Stimulated activated CD8-positive, alpha-beta memory T cell treated with anti-CD3 and anti-CD28 coated beads, Interleukin-15, amount 100 ng/mL, for 1 hour (primary cell): Measurements from ENCODE around the gene TALDO1.

Experiments
- DNase-seq: peaks from one replicate; pipeline ENCODE4 v3.0.0-alpha.2; 2020; ENCODE audit warnings: low read depth

Gene TALDO1

DNA sequence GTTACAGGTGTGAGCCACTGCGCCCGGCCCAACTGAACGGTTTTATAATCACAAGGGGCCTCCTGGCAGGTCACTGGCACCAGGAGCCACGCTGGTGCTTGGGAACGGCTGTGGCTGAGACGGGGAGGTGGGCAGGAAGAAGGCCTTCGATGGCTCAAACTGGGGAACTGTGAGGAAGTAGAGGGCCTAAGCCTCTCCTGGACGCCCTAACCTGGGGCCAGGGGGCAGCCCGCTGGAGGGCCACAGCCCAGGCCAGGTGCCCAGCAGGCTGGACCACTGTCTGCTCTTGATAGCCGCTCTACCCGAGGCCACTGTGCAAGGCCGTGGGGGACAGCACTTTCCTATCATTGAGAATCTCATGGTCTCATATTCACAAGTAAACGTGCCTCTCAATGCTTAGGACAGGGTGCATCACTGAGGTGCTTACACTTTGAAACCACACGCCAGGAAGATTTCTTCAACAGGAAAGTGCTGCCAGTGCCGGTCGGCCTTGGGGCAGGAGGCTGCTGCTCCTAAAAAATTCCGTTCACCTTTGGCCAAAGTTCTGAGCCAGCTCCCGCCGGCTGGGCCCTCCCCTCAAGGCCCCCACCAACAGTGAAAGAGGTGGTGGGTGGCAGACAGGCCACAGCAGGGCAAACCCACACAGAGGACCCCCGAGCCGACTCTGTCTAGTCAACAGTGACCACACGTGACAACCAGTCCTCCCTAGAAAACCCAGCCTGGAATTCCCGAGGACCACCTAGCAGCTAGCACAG lies 22.8 kb downstream of the TALDO1 start:
- no peak for DNase-seq

DNA sequence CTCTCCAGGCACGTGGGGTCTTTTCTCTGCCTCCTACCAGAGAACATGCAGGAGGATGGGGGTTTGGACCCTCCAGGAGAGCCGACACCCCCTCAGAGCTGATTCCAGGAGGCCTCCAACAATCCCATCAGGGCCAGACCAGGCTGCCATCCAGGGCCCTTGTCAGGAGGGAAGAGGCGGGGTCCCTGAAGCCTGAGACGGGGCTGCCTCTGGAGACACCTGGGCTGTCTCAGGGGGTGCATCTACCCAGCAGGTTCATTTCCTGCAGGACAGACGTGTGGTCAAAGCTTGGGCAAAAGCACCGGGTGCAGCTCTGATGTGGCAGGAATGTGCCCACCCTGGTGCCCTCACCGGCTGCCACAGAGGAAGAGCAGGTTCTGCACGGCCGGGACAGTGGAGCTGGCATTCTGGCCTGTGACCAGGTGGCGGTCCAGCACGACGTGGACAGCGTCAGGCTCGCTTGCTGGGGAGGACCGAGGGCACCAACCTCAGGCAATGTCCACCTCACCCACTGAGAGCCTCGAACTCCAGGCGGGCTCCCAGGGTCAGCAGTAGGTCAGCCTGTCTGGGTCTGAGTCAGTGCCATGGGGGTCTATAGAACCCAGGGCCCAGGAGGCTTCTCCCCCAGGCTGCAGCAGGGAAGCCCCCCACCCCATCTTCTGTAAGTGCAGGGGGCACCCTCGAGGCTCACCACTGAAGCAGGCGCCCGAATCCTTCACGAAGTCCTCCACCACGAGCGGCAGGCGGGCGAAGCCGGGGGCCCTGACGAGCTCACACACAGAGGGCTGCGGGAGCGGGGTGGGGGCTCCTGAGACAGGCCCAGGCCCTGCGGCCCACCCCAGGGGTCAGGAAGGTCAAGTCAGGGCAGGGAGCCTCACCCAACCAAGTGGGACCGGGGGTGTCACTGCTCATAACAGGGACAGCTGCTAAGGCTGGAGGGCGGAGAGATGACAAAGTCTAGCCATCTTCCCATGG lies 23.7 kb downstream of the TALDO1 start:
- DNase-seq: no peak

DNA sequence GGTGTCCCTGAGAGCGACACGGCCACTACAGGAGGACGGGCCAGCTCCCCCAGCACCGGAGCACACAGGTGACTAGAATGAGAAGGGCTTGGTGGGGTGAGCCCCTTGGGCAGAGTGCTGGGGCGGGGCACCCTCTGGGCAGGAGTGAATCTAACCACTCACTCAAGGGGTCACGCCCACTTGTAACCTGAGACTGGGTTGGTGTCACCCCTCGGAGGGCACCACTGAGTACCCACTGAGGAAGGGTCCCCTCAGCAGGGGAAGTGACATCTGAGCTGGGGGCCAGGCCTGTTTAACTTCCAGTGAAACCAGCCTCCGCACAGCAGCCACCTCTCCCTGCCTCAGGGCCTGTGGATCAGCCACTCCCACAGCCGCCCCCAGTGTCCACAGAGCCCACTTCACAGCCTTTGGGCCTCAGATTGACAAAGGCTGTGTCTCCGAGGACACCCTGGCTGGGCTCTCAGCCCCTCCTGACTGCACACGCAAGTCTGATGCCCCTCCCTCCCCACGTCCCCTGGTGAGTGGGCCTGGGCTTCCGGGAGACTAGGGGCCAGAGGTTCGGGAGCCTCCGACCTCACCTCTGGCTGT lies 24.4 kb downstream of the TALDO1 start:
- no peak for DNase-seq

DNA sequence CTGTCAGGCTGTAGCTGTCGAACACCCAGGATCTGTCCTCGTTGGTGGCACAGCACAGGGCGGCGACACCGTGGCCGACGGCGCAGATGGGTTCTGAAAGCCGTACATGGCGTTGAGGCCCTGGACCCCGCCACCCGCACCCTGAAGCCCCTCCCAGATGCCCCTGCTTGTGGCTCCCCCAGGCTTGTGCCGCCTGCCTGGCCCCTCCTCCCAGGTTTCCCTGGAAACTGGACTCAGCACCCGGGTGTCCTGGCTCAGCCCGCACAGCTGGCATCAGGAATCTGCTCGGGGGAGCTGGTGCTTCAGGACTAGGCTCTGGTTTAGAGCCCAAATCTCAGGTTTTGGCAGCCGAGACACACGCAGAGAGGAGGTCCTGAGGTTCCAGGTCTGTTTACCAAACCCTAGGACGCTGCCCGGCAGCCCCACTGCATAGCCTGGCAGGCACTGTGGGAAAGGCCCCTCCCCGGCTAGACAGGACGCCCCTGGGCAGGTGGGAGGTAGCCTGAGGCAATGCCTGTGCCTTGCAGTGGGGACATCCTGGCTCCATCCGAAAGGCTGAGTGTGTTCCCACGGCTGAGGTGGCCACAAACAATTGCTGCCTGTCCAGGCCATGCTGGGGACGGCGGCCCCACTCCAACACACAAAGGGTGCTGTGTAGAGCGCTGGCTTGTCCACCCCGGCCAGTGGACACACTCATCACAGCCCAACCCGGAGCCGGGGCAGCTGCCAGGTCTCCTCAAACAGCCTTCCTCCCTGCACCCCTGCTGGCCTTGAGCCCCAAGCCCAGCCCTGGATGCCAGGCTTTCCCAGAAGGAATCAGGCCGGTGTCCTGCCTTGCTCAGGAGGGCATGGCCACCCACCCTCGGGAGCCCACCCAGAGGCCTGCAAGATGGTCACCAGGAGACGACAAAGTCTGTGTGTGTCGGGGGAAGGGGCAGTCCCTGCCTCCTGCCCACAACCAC lies 25.4 kb downstream of the TALDO1 start:
- no peak for DNase-seq

DNA sequence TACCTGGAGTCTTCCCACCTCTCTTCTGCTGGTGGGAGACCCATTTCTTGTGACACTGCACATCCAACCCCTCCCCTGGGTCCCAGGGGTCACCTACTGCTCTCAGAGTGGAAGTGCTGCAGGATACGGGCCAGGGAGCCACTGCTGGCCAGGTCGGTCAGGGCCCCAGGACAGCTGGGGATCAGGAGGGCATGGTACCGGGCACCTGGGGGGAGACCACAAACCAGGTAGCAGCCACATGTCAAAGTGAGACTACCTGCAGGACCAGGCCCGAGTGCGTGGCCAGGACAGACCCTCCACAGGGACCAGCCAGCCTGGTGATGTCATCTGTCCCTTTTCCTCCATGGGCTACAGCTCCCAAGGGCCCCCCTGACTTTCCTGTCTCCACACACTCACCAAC lies 26.2 kb downstream of the TALDO1 start:
- no peak for DNase-seq

DNA sequence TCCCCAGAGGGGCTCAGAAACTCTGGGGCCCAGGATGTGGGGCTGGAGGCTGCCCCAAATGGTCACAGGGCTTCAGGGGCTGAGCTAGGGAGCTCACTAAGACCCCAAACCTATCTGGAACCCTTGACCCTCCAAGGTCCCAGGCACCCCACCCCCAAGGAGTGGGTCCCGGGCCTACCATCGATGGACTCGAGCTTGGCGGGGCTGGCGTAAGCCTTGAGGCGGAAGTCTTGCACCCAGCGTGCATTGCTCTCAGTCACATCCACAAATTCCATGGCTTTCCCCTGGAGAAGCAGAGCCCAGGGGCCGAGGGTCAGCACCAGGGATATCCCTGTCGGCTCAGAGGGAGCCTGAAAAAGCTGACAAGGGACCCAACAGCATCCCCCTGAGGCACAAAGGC lies 26.6 kb downstream of the TALDO1 start:
- no peak for DNase-seq

DNA sequence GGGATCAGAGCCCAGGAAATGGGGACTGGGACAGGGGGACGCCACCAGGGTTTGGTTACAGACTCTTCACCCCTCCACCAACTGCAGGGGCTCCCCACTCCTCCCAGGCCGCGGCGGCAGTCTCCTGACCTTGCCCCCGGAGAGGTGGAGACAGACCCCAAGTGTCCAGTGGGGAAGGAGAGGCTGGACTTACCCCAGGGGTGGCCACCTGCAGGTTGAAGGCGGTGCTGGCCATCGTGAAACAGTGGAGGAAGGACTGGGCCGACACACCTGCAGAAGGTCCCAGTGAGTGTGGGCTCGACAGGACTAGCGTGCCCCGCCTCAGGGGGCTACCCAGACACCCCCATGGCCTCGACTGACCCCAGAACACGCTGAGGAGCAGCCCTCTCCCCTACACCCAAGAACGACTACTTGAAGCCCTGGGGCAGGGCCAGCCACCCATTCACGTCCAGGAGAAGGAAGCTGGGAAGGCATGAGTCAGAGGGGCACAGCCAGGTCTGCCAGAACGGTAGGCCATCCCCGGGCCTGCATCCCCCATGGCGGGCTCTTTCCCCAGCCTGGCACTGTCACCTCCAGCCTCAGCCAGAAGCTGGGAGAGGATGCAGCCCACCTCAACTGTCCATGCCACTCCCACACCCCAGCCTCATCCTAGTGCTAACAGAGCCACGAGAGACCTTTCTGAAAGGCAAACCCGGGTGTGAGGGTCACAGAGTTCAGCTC lies 27.8 kb downstream of the TALDO1 start:
- DNase-seq: no peak

DNA sequence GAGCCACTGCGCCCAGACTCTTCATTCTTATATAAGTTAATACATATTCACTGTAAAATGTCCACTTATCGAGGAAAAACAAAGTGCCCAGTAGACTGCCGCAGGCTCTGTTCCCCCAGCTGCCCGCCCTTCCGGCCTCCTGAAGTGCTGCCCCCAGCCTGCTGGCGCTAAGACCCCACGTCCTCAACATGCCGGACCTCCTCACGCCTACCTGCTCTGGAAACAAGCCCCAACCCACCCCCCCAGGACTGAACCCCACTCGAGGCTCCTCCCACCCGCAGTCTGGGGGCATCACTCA lies 28.9 kb downstream of the TALDO1 start:
- DNase-seq: no peak

DNA sequence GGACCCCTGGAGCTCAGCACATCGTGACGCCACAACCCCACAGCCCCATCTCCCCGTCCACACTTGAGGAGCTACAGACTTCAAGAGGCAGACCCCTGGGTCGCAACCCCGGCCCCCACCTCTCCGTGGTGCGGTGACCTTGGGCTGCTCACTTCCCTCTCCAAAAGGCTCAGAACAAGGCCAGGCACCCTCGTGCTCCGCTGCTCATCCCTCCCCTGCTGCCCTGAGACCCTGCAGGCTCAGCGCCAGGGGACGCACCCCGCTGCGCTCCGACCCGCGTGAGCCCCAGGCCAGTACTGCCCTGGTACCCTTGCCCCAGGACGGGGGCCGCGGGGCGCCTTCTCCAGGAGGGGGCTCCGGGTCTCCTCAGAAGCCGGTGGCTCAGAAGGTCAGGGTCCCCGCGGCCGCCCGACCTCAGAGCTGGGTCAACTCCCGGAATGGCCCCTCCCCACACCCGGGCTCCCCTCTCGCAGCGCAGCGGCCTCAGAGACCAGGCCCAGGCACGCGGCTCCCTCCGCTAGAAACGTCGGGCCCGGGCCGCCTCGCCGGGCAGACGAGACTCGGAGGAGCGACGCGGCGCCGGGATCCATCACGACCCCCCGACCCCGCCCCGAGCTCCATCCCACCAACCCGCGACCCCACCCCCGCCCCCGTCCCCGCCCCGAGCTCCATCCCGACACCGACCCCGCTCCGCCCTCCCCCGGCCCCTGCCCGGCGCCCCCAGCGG lies 29.5 kb downstream of the TALDO1 start:
- DNase-seq: no peak

DNA sequence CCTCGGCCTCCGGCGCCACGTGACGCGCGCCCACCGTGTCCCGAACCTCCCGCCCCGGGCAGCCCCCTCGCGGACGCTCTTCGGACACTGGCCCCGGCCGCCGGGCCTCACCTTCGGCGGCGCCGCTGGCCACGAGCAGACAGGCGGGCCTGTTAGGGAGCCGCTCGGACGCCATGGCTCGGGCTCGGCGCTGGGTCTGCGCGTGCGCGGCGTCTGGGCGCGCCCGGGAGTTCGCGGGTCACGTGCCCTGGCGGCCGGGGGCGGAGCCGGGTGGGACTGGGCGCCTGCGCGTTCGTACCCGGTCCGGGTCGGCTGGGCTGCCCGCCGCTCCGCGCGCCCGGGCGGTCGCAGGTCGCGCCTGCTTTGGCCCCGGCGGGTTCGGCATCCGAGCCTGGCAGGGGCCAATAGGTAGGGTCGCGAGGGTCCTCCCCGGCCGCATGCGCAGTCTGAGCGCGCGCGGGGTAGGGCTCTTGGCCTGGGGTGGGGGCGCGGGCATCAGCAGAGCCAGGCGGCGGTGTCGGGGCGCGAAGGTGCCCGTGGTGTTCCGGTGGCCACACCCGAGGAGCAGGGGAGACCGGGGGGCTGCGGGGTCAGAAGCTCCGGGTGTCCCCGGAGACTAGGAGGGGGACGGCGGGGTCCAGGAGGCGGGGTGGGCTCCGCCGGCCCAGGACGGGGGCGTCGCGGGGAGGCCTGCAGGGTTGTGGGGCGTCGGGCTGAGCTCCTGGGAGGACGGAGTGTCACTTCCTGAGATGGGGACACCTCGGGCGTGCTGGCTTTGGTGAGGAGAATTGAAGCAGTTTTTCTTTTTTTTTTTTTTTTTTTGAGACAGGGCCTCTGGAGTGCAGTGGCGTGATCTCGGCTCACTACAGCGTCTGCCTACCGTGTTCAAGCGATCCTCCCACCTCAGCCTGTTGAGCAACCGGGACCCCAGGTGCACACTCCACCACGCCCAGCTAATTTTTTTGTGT lies 30.3 kb downstream of the TALDO1 start, which contains the start of gene GATD1:
Gene GATD1, minus strand, starts transcription at position 200 of the 968 bp plus-strand sequence. Its CDS starts 25 bp downstream, at position 175.
- peak; percentile 84 for DNase-seq

DNA sequence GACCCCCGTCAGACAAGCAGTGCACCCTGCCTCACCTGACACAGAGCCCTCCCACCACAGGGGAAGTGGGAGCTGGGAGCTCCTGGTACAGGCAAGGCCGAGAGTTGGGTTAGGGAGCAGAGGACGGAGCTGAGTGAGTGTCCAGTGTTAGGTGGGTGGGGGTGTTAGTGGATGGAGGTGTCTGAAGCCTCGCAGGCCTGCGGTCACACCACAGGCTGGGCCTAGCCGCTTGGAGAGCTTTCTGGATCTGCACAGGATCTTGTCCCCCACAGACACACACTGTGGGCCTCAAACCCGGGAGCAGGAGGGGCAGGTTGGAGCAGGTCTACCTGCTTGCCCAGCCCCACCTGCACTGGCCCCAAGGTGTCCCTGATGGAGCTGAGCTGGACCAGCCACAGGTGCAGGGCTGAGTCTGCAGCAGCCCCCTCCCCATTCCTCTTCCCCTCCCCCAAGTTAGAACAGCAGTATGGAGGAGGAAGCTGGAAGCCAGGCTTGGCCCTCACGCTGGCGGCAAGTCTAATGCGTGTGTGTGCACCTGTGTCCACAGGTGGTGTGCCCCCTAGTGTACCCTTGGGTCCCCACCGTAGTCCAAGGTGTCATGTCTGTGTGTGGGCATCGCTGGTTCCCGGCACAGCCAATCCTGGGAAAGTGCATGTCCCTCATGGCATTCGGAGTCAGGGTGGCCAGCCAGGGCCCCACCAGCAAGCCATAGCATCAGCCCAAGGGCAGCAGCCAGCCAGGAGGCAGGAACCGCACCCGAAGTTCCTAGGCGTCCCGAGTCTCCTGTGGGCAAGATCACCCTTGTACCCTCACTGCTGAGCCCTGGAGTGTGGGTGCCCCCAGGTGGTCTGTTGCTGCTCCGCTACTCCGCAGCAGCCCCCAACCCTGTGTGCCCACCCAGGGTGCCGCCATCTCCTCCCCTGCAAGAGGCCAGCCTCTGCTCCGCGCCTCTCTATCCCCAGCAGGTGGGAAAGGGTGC lies 32.0 kb downstream of the TALDO1 start:
- no peak for DNase-seq

DNA sequence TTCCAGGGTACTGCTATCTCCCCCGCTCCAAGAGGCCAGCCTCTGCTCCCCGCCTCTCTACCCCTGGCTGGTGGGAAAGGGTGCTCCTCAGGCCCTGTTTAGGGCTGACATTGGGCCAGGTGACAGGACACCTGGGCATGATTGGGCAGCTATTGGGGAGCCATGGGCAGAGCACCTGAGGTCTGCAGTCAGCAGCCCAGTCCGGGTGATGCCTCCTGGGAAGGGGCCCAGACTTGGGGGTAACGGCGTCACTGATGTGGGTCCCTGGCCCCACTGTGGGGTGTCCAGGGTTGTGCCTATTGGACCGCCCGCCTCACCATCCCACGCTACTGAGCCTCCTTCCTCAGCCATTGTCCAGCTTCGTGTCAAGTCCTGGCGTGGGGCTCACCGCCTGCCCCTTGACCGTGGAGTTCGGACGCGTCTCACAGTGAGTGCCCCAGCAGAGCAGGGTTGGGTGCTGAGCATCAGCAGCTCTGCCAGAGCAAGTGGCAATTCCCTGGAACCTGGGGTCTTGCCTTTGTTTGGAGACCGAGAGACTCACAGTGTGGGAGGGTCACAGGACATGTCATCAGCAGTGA lies 32.8 kb downstream of the TALDO1 start:
- no peak for DNase-seq

DNA sequence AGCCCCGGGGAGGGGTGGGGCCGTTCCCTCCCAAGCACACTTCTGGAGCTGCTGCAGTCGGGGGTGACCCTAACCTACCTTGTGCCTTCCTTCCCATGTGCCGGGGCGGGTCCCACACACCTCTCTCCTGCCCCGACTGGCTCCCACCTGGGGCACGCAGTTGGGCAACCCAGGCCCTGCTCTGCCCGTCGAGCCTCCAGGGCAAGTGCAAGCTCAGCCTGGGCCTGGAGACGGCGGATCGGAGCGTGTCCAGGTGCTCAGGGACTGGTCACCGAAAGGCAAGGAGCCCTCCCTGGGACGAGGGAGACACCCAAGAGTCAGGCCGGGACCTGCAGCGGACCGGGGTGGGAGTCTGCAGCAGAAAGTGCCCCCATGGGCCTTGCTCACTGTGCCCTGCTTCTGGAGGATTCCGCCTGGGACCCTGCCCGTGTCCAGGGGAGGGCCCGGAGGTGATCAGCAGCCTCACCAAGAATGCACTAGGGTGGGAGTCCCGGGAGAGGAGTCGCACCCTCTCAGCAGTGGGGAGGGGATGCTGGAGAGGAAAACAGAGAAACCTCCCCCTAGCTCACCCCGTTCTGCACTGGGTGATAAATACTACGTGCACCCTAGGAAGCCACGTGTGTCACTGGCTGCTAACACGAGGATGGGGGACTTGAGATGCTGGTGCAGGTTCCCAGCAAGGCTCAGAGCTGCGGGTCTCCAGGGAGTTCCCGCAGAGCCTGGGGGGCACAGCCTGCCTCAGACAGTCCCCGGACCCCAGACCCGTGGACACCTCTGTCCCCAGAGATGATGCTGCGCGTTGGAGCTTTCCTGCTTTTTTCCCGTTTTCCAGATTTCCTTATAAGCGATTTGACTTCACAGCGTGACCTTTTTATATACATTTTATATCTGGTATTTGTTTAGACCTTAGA lies 35.3 kb downstream of the TALDO1 start:
- no peak for DNase-seq

DNA sequence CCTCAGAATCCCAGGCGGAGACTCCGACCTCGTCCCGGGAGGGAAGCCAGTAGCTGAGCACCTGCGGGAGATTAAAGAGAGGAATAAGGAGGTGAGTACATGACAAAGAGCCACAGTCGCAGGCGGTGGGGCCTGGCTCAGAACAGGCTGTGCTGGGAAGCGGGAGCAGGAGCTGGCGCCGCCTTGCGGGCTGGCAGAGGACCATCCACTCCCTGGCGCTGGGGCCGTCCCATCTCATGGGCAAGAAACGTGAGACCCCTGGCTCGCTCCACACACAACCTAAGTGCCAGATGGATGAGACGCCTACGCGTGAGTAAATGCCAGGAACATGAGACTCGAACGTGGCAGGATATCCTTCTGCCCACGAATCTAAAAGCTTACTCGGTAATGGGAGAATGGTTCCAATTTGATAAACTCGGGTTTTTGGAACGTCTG lies 36.3 kb downstream of the TALDO1 start:
- no peak for DNase-seq

DNA sequence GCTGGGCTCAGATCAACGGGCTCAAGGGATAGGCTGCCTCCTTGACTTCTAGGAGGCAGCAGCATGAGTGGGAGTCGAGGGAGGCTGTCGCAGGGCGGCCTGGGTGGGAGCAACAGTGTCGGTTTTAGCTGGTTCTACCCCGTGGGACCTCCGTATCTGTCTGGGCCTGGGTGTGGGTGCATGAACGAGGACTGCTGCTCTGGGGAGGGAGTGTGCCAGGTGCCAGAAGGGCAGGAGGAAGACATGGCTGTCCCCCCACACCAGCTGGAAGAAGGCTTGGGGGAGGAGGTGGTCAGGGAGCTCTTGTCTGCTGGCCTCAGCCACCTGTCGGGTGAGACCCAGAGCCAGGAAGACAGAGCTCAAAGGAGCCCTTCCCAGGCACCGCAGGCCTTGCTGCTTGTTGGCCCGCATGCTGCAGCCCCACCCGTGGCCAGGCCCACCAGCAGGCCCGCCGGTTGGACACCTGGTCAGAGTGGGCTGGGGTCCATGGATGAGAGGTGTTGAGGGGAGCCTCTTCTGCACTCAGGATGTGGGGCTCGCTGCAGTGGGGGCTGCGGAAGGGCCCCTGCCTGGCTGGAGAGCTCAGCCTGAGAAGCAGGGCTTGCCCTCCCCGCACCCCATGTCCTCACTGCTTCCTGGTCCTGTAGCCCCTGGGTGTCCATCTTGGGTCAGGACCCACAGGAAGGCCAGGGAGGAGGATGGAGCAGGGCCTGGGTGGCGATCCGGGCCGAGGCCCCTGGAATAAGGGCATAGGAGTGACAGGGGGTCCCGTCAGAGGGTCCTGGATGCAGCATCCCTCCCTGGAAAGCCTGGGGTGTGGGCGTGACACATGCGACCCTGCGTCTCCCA lies 39.2 kb downstream of the TALDO1 start:
- DNase-seq: no peak
